Nephron (organoid): ENCODE results near the gene SGSH.

Source experiments
- H3K27ac Mint-ChIP-seq, 3 experiments: 2 replicates each; pipeline ENCODE4 v1.8.0; 2020; ENCODE audit warnings: mixed read lengths in 3 of 3, mild to moderate bottlenecking in 2 of 3, moderate library complexity in 1 of 3
- H3K27me3 Mint-ChIP-seq: 2 replicates; pipeline ENCODE4 v1.8.0; 2021; ENCODE audit warnings: low read depth, mild to moderate bottlenecking, moderate library complexity, mixed read lengths
- H3K36me3 Mint-ChIP-seq: 2 replicates; pipeline ENCODE4 v1.8.0; 2020; ENCODE audit warnings: low read depth, mixed read lengths
- H3K4me1 Mint-ChIP-seq: 2 replicates; pipeline ENCODE4 v1.8.0; 2020; ENCODE audit warnings: mixed read lengths
- H3K4me3 Mint-ChIP-seq, 3 experiments: 2 replicates each; pipeline ENCODE4 v1.8.0; 2020; ENCODE audit warnings: mild to moderate bottlenecking in 3 of 3, mixed read lengths in 3 of 3, moderate library complexity in 2 of 3
- H3K9me3 Mint-ChIP-seq: 2 replicates; pipeline ENCODE4 v1.8.0; 2020; ENCODE audit warnings: mixed read lengths
- TF ChIP-seq, protein P1 (sequence below), 3 experiments: fragments of 200-600 bp; sonication (generic); IDR thresholded peaks; one replicate each; pipeline ENCODE4 v1.5.0; 2021; ENCODE audit warnings: antibody characterized with exemption in 3 of 3; ENCODE audit not compliant: unreplicated experiment in 3 of 3

SGSH gene

GRCh38 chr17:80256034-80256350 is 35.9 kb upstream of the SGSH start:
- TF ChIP-seq, protein P1, sequence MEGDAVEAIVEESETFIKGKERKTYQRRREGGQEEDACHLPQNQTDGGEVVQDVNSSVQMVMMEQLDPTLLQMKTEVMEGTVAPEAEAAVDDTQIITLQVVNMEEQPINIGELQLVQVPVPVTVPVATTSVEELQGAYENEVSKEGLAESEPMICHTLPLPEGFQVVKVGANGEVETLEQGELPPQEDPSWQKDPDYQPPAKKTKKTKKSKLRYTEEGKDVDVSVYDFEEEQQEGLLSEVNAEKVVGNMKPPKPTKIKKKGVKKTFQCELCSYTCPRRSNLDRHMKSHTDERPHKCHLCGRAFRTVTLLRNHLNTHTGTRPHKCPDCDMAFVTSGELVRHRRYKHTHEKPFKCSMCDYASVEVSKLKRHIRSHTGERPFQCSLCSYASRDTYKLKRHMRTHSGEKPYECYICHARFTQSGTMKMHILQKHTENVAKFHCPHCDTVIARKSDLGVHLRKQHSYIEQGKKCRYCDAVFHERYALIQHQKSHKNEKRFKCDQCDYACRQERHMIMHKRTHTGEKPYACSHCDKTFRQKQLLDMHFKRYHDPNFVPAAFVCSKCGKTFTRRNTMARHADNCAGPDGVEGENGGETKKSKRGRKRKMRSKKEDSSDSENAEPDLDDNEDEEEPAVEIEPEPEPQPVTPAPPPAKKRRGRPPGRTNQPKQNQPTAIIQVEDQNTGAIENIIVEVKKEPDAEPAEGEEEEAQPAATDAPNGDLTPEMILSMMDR (IDR thresholded peaks at IDR 0.05; ENCODE audit: unreplicated experiment in 3 of 3) = no peak
- peaks cover 9% of the 10 kb centered on the region for H3K4me1 Mint-ChIP-seq
- no peak overlapping the region for H3K27ac Mint-ChIP-seq
- no peaks in the 10 kb centered on the region for H3K27me3 Mint-ChIP-seq
- H3K9me3 Mint-ChIP-seq = no peaks in the 10 kb centered on the region
- H3K4me3 Mint-ChIP-seq = no peak overlapping the region
- H3K36me3 Mint-ChIP-seq = peaks cover 3% of the 10 kb centered on the region

- peak overlapping the region; percentile 79 to 91 (median 89) for H3K27ac Mint-ChIP-seq
- TF ChIP-seq, protein P1 (IDR thresholded peaks at IDR 0.05; ENCODE audit: unreplicated experiment in 3 of 3) = no peak
- peaks cover 3% of the 10 kb centered on the region for H3K36me3 Mint-ChIP-seq
- no peak overlapping the region for H3K4me3 Mint-ChIP-seq
- no peaks in the 10 kb centered on the region for H3K27me3 Mint-ChIP-seq
- peaks cover 9% of the 10 kb centered on the region for H3K4me1 Mint-ChIP-seq
- H3K9me3 Mint-ChIP-seq = no peaks in the 10 kb centered on the region
These were observed 34.5 kb upstream of the SGSH start for GRCh38 chr17:80254396-80255251.

DNA sequence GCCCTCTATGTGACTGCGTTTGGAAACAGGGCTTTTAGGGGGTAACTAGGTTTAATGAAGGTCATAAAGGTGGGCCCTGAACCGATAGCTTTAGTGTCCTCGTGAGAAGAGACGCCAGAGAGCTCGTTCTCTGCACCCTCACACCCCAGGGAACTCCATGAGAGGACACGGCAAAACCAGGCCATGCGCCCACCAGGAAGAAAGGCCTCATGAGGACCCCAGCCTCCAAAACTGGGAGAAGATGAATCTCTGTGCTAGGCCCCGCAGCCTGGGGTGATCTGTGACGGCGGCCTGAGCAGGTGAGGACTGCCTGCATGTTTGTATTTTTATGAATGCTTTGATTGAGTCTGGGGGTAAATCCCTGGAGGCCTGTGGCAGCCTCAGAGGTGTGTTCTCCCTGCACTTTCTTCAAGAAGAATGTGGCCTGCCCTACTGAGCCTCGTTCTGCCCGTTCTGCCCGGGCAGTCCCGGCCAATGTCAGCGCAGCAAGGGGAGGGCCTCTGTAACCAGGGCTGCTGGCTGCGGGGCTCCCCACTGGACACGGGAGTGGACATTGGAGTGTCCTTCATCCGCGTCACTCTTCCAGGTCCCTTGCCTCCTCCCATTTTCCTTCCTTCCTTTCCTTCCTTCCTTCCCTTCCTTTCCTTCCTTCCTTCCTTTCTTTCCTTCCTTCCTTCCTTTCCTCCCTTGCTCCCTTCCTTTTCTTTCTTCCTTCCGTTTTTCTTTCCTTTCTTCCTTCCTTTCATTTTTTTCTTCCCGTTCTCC is 33.7 kb upstream of the SGSH start:
- peaks cover 3% of the 10 kb centered on the region for H3K36me3 Mint-ChIP-seq
- H3K27me3 Mint-ChIP-seq = no peaks in the 10 kb centered on the region
- peak overlapping the region; percentile 79 to 91 (median 89) for H3K27ac Mint-ChIP-seq
- TF ChIP-seq, protein P1 (IDR thresholded peaks at IDR 0.05; ENCODE audit: unreplicated experiment in 3 of 3) = no peak
- peaks cover 9% of the 10 kb centered on the region for H3K4me1 Mint-ChIP-seq
- no peaks in the 10 kb centered on the region for H3K9me3 Mint-ChIP-seq
- H3K4me3 Mint-ChIP-seq = no peak overlapping the region

DNA sequence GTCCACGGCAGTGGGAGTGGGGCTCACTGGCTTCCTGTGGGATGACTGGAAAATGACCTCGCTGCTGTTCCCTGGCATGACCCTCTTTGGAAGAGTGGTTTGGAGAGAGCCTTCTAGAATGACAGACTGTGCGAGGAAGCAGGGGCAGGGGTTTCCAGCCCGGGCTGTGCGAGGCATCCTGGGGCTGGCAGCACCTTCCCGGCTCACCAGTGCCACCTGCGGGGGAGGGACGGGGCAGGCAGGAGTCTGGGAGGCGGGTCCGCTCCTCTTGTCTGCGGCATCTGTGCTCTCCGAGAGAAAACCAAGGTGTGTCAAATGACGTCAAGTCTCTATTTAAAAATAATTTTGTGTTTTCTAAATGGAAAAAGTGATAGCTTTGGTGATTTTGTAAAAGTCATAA is 32.7 kb upstream of the SGSH start:
- H3K4me3 Mint-ChIP-seq = no peak overlapping the region
- no peaks in the 10 kb centered on the region for H3K27me3 Mint-ChIP-seq
- peaks cover 3% of the 10 kb centered on the region for H3K36me3 Mint-ChIP-seq
- TF ChIP-seq, protein P1 (IDR thresholded peaks at IDR 0.05; ENCODE audit: unreplicated experiment in 3 of 3) = peak; percentile 23 to 38 (median 34)
- no peaks in the 10 kb centered on the region for H3K9me3 Mint-ChIP-seq
- H3K4me1 Mint-ChIP-seq = peaks cover 5% of the 10 kb centered on the region
- no peak overlapping the region for H3K27ac Mint-ChIP-seq

DNA sequence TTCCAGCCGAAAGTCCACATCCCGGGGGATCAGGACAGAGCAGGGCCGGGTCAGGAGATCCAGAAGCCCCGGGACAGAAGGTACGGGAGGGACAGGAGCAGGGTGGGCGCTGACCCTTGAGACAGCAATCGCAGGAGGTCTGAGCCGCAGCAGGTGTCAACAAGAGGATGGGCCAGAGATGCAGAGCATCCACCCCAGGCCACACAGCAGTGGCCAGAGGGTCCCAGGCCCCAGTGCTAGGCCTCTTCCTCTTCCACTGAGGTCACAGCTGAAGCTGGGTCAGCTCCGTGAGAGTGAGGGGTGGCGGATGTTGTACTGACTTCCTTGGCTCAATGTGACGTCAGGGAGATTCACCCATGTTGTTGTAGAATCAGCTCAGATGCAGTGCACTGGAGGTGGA is 31.8 kb upstream of the SGSH start:
- no peaks in the 10 kb centered on the region for H3K27me3 Mint-ChIP-seq
- H3K27ac Mint-ChIP-seq = no peak overlapping the region
- TF ChIP-seq, protein P1 (IDR thresholded peaks at IDR 0.05; ENCODE audit: unreplicated experiment in 3 of 3) = no peak
- H3K4me3 Mint-ChIP-seq = no peak overlapping the region
- peaks cover 3% of the 10 kb centered on the region for H3K36me3 Mint-ChIP-seq
- no peaks in the 10 kb centered on the region for H3K4me1 Mint-ChIP-seq
- no peaks in the 10 kb centered on the region for H3K9me3 Mint-ChIP-seq
